Raji (cell line): Measurements from ENCODE around the gene MYH15.

Experiments used
- POLR2A ChIP-seq: IDR thresholded peaks from 2 replicates; pipeline ENCODE4 v1.6.1; 2011; ENCODE audit warnings: low read depth, low read length, control low read depth; ENCODE audit not compliant: insufficient read depth

The MYH15 gene

GRCh38 chr3:108461661-108462111 lies 48.7 kb downstream of the MYH15 start:
- TF ChIP-seq POLR2A: no peak

GRCh38 chr3:108459225-108459624 lies 51.2 kb downstream of the MYH15 start:
- TF ChIP-seq POLR2A: no peak

- TF ChIP-seq POLR2A: no peak
Observed at GRCh38 chr3:108455212-108455705, 55.1 kb downstream of the MYH15 start.

- TF ChIP-seq POLR2A: no peak
Observed at GRCh38 chr3:108453565-108453964, 56.8 kb downstream of the MYH15 start.

- no peak for TF ChIP-seq POLR2A
Observed at GRCh38 chr3:108450444-108450843, 60.0 kb downstream of the MYH15 start.

GRCh38 chr3:108448593-108448992 lies 61.8 kb downstream of the MYH15 start:
- TF ChIP-seq POLR2A: no peak

- TF ChIP-seq POLR2A: no peak
Observed at GRCh38 chr3:108447096-108447847, 63.1 kb downstream of the MYH15 start.

- no peak for TF ChIP-seq POLR2A
Observed at GRCh38 chr3:108442281-108442680, 68.1 kb downstream of the MYH15 start.

GRCh38 chr3:108441518-108441917 lies 68.9 kb downstream of the MYH15 start:
- TF ChIP-seq POLR2A: no peak

- no peak for TF ChIP-seq POLR2A
Observed at GRCh38 chr3:108441071-108441507, 69.3 kb downstream of the MYH15 start.

GRCh38 chr3:108438542-108438941 lies 71.9 kb downstream of the MYH15 start:
- no peak for TF ChIP-seq POLR2A

GRCh38 chr3:108437439-108437838 lies 73.0 kb downstream of the MYH15 start:
- no peak for TF ChIP-seq POLR2A

GRCh38 chr3:108433928-108434327 lies 76.5 kb downstream of the MYH15 start:
- TF ChIP-seq POLR2A: no peak

GRCh38 chr3:108432431-108432830 lies 78.0 kb downstream of the MYH15 start:
- TF ChIP-seq POLR2A: no peak

- TF ChIP-seq POLR2A: no peak
Observed at GRCh38 chr3:108430540-108430939, 79.9 kb downstream of the MYH15 start.

GRCh38 chr3:108428586-108428985 lies 81.8 kb downstream of the MYH15 start:
- no peak for TF ChIP-seq POLR2A

GRCh38 chr3:108420926-108421325 lies 89.5 kb downstream of the MYH15 start:
- no peak for TF ChIP-seq POLR2A

GRCh38 chr3:108416111-108416869 lies 94.1 kb downstream of the MYH15 start:
- TF ChIP-seq POLR2A: no peak
